NT2/D1 (cell line): ENCODE data around the gene SLC5A9.
A peak's percentile ranks its signal among the peaks of the same experiment; 100 is the strongest.

ENCODE experiments used
- DNase-seq: peaks from one replicate; pipeline ENCODE4 v3.0.0-alpha.2; 2011; ENCODE audit warnings: low read depth, low spot score
- H3K27me3 ChIP-seq: 2 replicates; pipeline ENCODE4 v1.6.0; 2011; ENCODE audit warnings: mild to moderate bottlenecking; ENCODE audit not compliant: insufficient read length, insufficient read depth
- H3K36me3 ChIP-seq: 2 replicates; pipeline ENCODE4 v1.6.1; 2011; ENCODE audit warnings: mild to moderate bottlenecking, low read length, mixed read lengths; ENCODE audit not compliant: insufficient read depth, insufficient read length
- H3K4me1 ChIP-seq: 2 replicates; pipeline ENCODE4 v1.5.1; 2011; ENCODE audit not compliant: insufficient read depth, insufficient read length
- H3K4me3 ChIP-seq: 2 replicates; pipeline ENCODE4 v1.5.1; 2011; ENCODE audit warnings: low read depth; ENCODE audit not compliant: insufficient read length
- H3K9ac ChIP-seq: 2 replicates; pipeline ENCODE4 v1.6.0; 2011; ENCODE audit warnings: low read depth; ENCODE audit not compliant: insufficient read length
- H3K9me3 ChIP-seq: 2 replicates; pipeline ENCODE4 v1.5.1; 2011; ENCODE audit warnings: mild to moderate bottlenecking, low read length; ENCODE audit not compliant: insufficient read depth
- SUZ12 ChIP-seq: IDR thresholded peaks from 2 replicates; pipeline ENCODE4 v1.6.1; 2011; ENCODE audit not compliant: insufficient read length, insufficient read depth; ENCODE audit errors: extremely low read depth
- YY1 ChIP-seq: IDR thresholded peaks from 2 replicates; pipeline ENCODE4 v1.6.1; 2011; ENCODE audit not compliant: insufficient read length, insufficient read depth
- ZNF274 ChIP-seq: IDR thresholded peaks from 2 replicates; pipeline ENCODE4 v1.6.1; 2011; ENCODE audit warnings: mild to moderate bottlenecking, low read depth, low read length

SLC5A9 gene

DNA sequence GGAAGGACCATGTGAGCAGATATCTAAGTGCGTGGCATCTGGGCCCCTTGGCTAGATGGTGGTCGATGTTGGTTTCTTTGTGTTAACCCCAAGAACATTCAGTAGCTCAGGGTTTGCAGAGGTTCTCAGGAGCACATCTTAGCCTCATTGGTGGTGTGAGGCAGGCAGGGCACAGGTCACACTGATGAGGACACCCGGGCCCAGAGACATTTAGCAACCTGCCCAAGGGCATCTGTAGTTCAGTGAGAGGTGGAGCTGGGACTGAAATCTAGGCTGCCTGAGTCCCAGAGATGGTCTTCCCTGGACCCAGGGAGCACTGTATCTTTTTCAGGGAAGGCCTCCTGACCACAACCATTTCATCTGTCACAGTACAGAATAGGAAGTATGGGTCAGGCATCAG, 859 bp upstream of the SLC5A9 start:
- Histone ChIP-seq H3K9me3 (no peaks in the 10 kb centered on the region), H3K27me3 (no peaks in the 10 kb centered on the region), H3K4me3 (no peak overlapping the region), H3K4me1 (peaks cover 12% of the 10 kb centered on the region), H3K36me3 (no peaks in the 10 kb centered on the region), H3K9ac (no peak overlapping the region)
- DNase-seq = no peak
- no peak for TF ChIP-seq YY1
- no peak for TF ChIP-seq ZNF274
- TF ChIP-seq SUZ12 = no peak

GRCh38 chr1:48223366-48224240, 1.1 kb downstream of the SLC5A9 start:
- TF ChIP-seq ZNF274 = no peak
- no peaks in the 10 kb centered on the region for H3K36me3 ChIP-seq
- no peaks in the 10 kb centered on the region for H3K9me3 ChIP-seq
- H3K4me1 ChIP-seq = peaks cover 21% of the 10 kb centered on the region
- DNase-seq = no peak
- H3K27me3 ChIP-seq = no peaks in the 10 kb centered on the region
- H3K9ac ChIP-seq = no peak overlapping the region
- no peak overlapping the region for H3K4me3 ChIP-seq

GRCh38 chr1:48224791-48225190, 2.3 kb downstream of the SLC5A9 start:
- no peaks in the 10 kb centered on the region for H3K36me3 ChIP-seq
- no peaks in the 10 kb centered on the region for H3K9me3 ChIP-seq
- H3K9ac ChIP-seq = no peak overlapping the region
- TF ChIP-seq YY1 (no peak), ZNF274 (no peak), SUZ12 (no peak)
- DNase-seq = no peak
- H3K4me1 ChIP-seq = peaks cover 21% of the 10 kb centered on the region
- no peaks in the 10 kb centered on the region for H3K27me3 ChIP-seq
- H3K4me3 ChIP-seq = no peak overlapping the region

DNA sequence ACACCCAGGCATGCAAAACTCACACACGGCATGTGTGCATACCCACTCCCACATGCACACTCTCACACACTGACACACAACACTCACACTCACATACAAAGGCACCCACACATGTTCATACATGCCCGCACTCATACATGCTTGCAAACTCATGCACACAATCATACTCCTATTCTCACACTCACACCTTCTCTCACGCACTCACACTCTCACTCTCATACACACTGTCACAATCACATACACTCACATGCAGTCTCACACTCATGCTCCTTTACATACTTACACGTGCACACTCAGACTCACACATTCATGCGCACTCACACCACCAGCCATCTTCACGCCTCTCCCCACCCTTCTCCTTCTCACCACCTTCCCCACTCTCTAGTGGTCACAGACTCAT, 3.1 kb downstream of the SLC5A9 start:
- Histone ChIP-seq H3K36me3 (no peaks in the 10 kb centered on the region), H3K4me1 (peaks cover 21% of the 10 kb centered on the region), H3K9ac (no peak overlapping the region), H3K4me3 (no peak overlapping the region), H3K9me3 (no peaks in the 10 kb centered on the region), H3K27me3 (no peaks in the 10 kb centered on the region)
- no peak for TF ChIP-seq YY1
- no peak for TF ChIP-seq SUZ12
- no peak for TF ChIP-seq ZNF274
- DNase-seq = no peak

GRCh38 chr1:48227165-48228013, 4.9 kb downstream of the SLC5A9 start:
- DNase-seq = no peak
- Histone ChIP-seq H3K36me3 (no peaks in the 10 kb centered on the region), H3K9ac (no peak overlapping the region), H3K4me1 (peaks cover 21% of the 10 kb centered on the region), H3K9me3 (no peaks in the 10 kb centered on the region), H3K4me3 (no peak overlapping the region), H3K27me3 (no peaks in the 10 kb centered on the region)
- TF ChIP-seq SUZ12 (no peak), ZNF274 (no peak), YY1 (no peak)

DNA sequence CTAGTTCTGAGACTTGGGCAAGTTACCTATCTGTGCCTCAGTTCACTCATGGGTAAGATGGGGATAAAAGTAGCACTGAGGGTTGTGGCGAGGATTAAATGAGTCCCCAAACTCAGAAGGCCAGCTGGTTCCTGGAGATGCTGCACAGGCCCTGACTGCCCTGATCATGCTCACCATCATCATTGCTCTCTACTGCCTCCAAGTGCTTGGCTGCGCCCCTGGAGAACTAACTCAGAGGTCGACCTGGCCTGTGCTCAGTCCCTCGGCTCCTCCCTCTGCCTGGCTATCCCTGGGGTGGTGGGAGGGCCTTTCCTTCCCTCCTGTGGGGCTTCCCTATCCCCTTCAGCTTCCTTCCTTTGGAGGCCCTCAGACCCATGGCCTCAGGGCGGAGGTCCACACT, 5.6 kb downstream of the SLC5A9 start:
- H3K9me3 ChIP-seq = no peaks in the 10 kb centered on the region
- H3K4me3 ChIP-seq = no peak overlapping the region
- peaks cover 21% of the 10 kb centered on the region for H3K4me1 ChIP-seq
- H3K36me3 ChIP-seq = no peaks in the 10 kb centered on the region
- no peak overlapping the region for H3K9ac ChIP-seq
- DNase-seq = peak; percentile 61
- TF ChIP-seq YY1 = no peak
- no peak for TF ChIP-seq SUZ12
- no peak for TF ChIP-seq ZNF274
- H3K27me3 ChIP-seq = no peaks in the 10 kb centered on the region

DNA sequence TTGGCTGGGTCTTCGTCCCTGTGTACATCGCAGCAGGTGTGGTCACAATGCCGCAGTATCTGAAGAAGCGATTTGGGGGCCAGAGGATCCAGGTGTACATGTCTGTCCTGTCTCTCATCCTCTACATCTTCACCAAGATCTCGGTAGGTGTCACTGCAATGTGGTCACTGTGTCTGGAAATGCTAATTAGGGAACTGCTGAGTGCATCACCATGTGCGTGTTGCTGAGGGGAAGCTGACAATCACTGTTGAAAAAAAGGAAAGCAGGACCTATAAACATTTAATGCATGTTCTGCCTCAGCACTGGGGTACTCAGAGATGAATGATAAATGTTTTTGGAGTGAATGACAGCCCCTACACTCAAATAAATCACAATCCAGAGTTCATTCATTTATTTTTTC, 6.8 kb downstream of the SLC5A9 start:
- H3K36me3 ChIP-seq = no peaks in the 10 kb centered on the region
- no peak overlapping the region for H3K4me3 ChIP-seq
- H3K9me3 ChIP-seq = no peaks in the 10 kb centered on the region
- peaks cover 15% of the 10 kb centered on the region for H3K4me1 ChIP-seq
- H3K9ac ChIP-seq = no peak overlapping the region
- no peaks in the 10 kb centered on the region for H3K27me3 ChIP-seq
- no peak for TF ChIP-seq ZNF274
- no peak for TF ChIP-seq SUZ12
- TF ChIP-seq YY1 = no peak
- DNase-seq = no peak
